Endothelial cell of umbilical vein (primary cell): ENCODE measurements around the gene SYNPR. TPM values are rescaled to one million over a fixed set of nuclear protein-coding genes. Genes with fewer than 3 reads are reported as not detected.

Experiments used
- BruUV-seq: library from RNA; stranded (reverse); fragments of 400-500 nt; replicated peaks from 2 replicates; lab custom pipeline; 2021; lab: Mats Ljungman, UMichigan
- CTCF ChIA-PET: fragments of 300-600, 350-600 bp; sonication (Branson Sonifier 250); formaldehyde crosslinking; loops from one replicate; lab custom pipeline; 2021; ENCODE audit warnings: antibody characterized with exemption, inconsistent platforms; lab: Charles Lee
- POLR2A ChIA-PET: fragments of 300-600, 350-600 bp; sonication (Branson Sonifier 250); formaldehyde crosslinking; loops from one replicate; lab custom pipeline; 2021; ENCODE audit warnings: antibody characterized with exemption, inconsistent platforms; lab: Charles Lee
- DNase-seq: peaks from one replicate; pipeline ENCODE4 v3.0.0-alpha.2; 2011; ENCODE audit warnings: low read depth, low spot score
- FAIRE-seq: peaks from 2 replicates; lab custom pipeline; 2011; peaks lifted over from hg19 to GRCh38; lab: Jason Lieb, UNC
- H2AFZ ChIP-seq: 2 replicates; pipeline ENCODE4 v1.6.0; 2012; ENCODE audit warnings: low read depth, low read length, control low read depth, inconsistent platforms
- H3K27ac ChIP-seq: 2 replicates; pipeline ENCODE4 v1.5.1; 2011; ENCODE audit warnings: low read depth, mild to moderate bottlenecking, control low read depth, low read length, moderate library complexity; ENCODE audit not compliant: insufficient read depth
- H3K27me3 ChIP-seq, 2 experiments: 2 replicates each; pipeline versions ENCODE4 v1.6.0 to v1.6.1; 2011; ENCODE audit warnings: low read length in 2 of 2, mixed read lengths in 1 of 2; ENCODE audit not compliant: control insufficient read depth in 2 of 2, insufficient read depth in 2 of 2
- H3K36me3 ChIP-seq, 2 experiments: 2 replicates in 1 of 2; 3 replicates in 1 of 2; pipeline ENCODE4 v1.5.1; 2011; ENCODE audit warnings: low read length in 2 of 2, mild to moderate bottlenecking in 1 of 2, moderate library complexity in 1 of 2; ENCODE audit not compliant: control insufficient read depth in 2 of 2, insufficient read depth in 2 of 2; ENCODE audit errors: extremely low read depth in 1 of 2
- H3K4me1 ChIP-seq: 3 replicates; pipeline ENCODE4 v1.5.1; 2011; ENCODE audit warnings: mild to moderate bottlenecking, low read length; ENCODE audit not compliant: control insufficient read depth, insufficient read depth; ENCODE audit errors: extremely low read depth
- H3K4me2 ChIP-seq: 2 replicates; pipeline ENCODE4 v1.6.1; 2011; ENCODE audit warnings: low read length, control low read depth, mixed read lengths; ENCODE audit not compliant: insufficient read depth
- H3K4me3 ChIP-seq, 3 experiments: fragments of 200-600 bp in 1 of 3; sonication (generic), shearing (Covaris generic) in 1 of 3; replicated peaks in 1 of 3; 2 replicates each; pipeline ENCODE4 v1.5.1; 2011 to 2016; ENCODE audit warnings: control low read depth in 3 of 3, low read length in 3 of 3, mild to moderate bottlenecking in 2 of 3, inconsistent platforms in 1 of 3, low read depth in 1 of 3, moderate library complexity in 1 of 3; ENCODE audit not compliant: insufficient read depth in 1 of 3
- H3K79me2 ChIP-seq: 2 replicates; pipeline ENCODE4 v1.6.0; 2012; ENCODE audit warnings: low read length, inconsistent platforms; ENCODE audit not compliant: control insufficient read depth, insufficient read depth
- H3K9ac ChIP-seq: replicated peaks from 2 replicates; pipeline ENCODE3; 2011; ENCODE audit warnings: low read length, control low read depth; ENCODE audit not compliant: insufficient read depth; ENCODE audit errors: extremely low read depth
- H3K9me1 ChIP-seq: replicated peaks from 3 replicates; pipeline ENCODE4 v1.6.0; 2011; ENCODE audit warnings: mild to moderate bottlenecking, low read length; ENCODE audit not compliant: control insufficient read depth, insufficient read depth; ENCODE audit errors: extremely low read depth
- H3K9me3 ChIP-seq: replicated peaks from 2 replicates; pipeline ENCODE4 v1.5.1; 2012; ENCODE audit warnings: low read length, inconsistent platforms; ENCODE audit not compliant: control insufficient read depth, insufficient read depth
- H4K20me1 ChIP-seq: replicated peaks from 2 replicates; pipeline ENCODE3; 2011; ENCODE audit warnings: mild to moderate bottlenecking, low read length; ENCODE audit not compliant: control insufficient read depth, insufficient read depth; ENCODE audit errors: extremely low read depth
- CTCF ChIP-seq, 2 donors: IDR thresholded peaks; 1 replicate in 1 of 2; 2 replicates in 1 of 2; pipeline ENCODE4 v1.5.1; 2011; ENCODE audit warnings: low read length in 2 of 2, mild to moderate bottlenecking in 2 of 2, moderate library complexity in 2 of 2, control low read depth in 1 of 2, inconsistent platforms in 1 of 2, low read depth in 1 of 2; ENCODE audit not compliant: insufficient read depth in 1 of 2; ENCODE audit errors: extremely low read depth in 1 of 2
- EZH2 ChIP-seq: IDR thresholded peaks from 2 replicates; pipeline ENCODE4 v1.6.1; 2012; ENCODE audit warnings: borderline replicate concordance, low read depth, mild to moderate bottlenecking, moderate library complexity, low read length, inconsistent platforms; ENCODE audit not compliant: severe bottlenecking
- FOS ChIP-seq: IDR thresholded peaks from 2 replicates; pipeline ENCODE4 v1.6.1; 2011; ENCODE audit warnings: mild to moderate bottlenecking, low read length, moderate library complexity, borderline replicate concordance; ENCODE audit not compliant: insufficient read depth
- GATA2 ChIP-seq: IDR thresholded peaks from 2 replicates; pipeline ENCODE4 v1.7.0; 2011; ENCODE audit warnings: low read depth, mild to moderate bottlenecking, moderate library complexity, mixed read lengths, low read length; ENCODE audit not compliant: insufficient read length, insufficient read depth
- JUN ChIP-seq: IDR thresholded peaks from 2 replicates; pipeline ENCODE4 v1.6.1; 2011; ENCODE audit warnings: borderline replicate concordance, low read depth; ENCODE audit not compliant: insufficient read length, insufficient read depth
- MAX ChIP-seq: IDR thresholded peaks from 2 replicates; pipeline ENCODE4 v1.6.1; 2011; ENCODE audit not compliant: insufficient read depth, insufficient read length
- MYC ChIP-seq: IDR thresholded peaks from one replicate; pipeline ENCODE4 v1.6.1; 2011; ENCODE audit warnings: mild to moderate bottlenecking, low read depth, low read length
- POLR2A ChIP-seq: IDR thresholded peaks from 2 replicates; pipeline ENCODE4 v1.6.1; 2012; ENCODE audit warnings: low read depth, mild to moderate bottlenecking, control low read depth, low read length
- POLR2AphosphoS5 ChIP-seq: IDR thresholded peaks from 2 replicates; pipeline ENCODE4 v1.6.1; 2012; ENCODE audit warnings: low read depth, mild to moderate bottlenecking, control low read depth, low read length, moderate library complexity; ENCODE audit not compliant: insufficient read depth
- dilution Hi-C: fragments of 300-500 bp; cut with MboI; formaldehyde crosslinking; loops from one replicate; pipeline ENCODE4 v1.15.0; 2019; ENCODE audit warnings: low sequenced_read_pairs; ENCODE audit not compliant: extremely low pct_ligation_motif_present
- intact Hi-C: fragments of 100-400 bp; cut with micrococcal nuclease; formaldehyde crosslinking; loops from one replicate; pipeline ENCODE4 v1.10.0; 2022
- polyA plus RNA-seq, 4 experiments: library from polyadenylated mRNA; depleted of rRNA in 3 of 4; stranded (reverse) in 3 of 4; unstranded in 1 of 4; fragments of >200 nt; gene quantifications; 2 replicates each; pipeline versions ENCODE4 v1.2.1 to v1.2.3, GENCODE V29; 2011 to 2012; ENCODE audit warnings: missing spikeins in 1 of 4
- total RNA-seq: library from RNA; stranded (reverse); gene quantifications from 2 replicates; pipeline ENCODE4 v1.2.3, GENCODE V29; 2021

The SYNPR gene
- total and polyA plus RNA-seq, 2 donors (not counting 3 experiments of a cell fraction or from before 2014, with no cell fraction given), result not detected

GRCh38 chr3:63528325-63529000 lies 250.4 kb downstream of the SYNPR start:
- intact Hi-C loops (no loop called here), dilution Hi-C loops (no loop called here)
- H3K27me3 ChIP-seq, result no peaks in the 10 kb centered on the region
- H3K4me1 ChIP-seq, result no peaks in the 10 kb centered on the region
- H2AFZ ChIP-seq, result no peak overlapping the region
- no peaks in the 10 kb centered on the region for H3K9me1 ChIP-seq
- ChIA-PET CTCF (no interaction called here), POLR2A (no interaction called here)
- H3K36me3 ChIP-seq, result no peaks in the 10 kb centered on the region
- FAIRE-seq, result no peak
- no peak overlapping the region for H3K4me2 ChIP-seq
- no peak for TF ChIP-seq MAX
- TF ChIP-seq FOS, result no peak
- no peak for TF ChIP-seq EZH2
- TF ChIP-seq JUN, result no peak
- TF ChIP-seq POLR2A, result no peak
- no peak for TF ChIP-seq GATA2
- no peak for TF ChIP-seq MYC
- no peak for TF ChIP-seq CTCF (IDR thresholded peaks at IDR 0.05; ENCODE audit: extremely low read depth in 1 of 2, insufficient read depth in 1 of 2, low read depth in 1 of 2, low read length in 2 of 2)
- no peak for TF ChIP-seq POLR2AphosphoS5
- H3K79me2 ChIP-seq, result no peaks in the 10 kb centered on the region
- no peak for DNase-seq
- H4K20me1 ChIP-seq, result no peaks in the 10 kb centered on the region
- BruUV-seq, result no TSS peak
- no peak overlapping the region for H3K9ac ChIP-seq
- H3K9me3 ChIP-seq, result no peaks in the 10 kb centered on the region
- H3K4me3 ChIP-seq, result no peak overlapping the region
- H3K27ac ChIP-seq, result no peak overlapping the region
